ENCODE results near the gene WDR20. TPM values are rescaled to one million over a fixed set of nuclear protein-coding genes. Genes with fewer than 3 reads are reported as not detected.
"Not testable (repeated sequence)": the region's sequence is repeated elsewhere in the genome, so short reads cannot be mapped to it uniquely, and the experiment has no call there.

The WDR20 gene
- total and polyA plus RNA-seq, 2 experiments from 2014 or later = 15.1 to 24.9 TPM

DNA sequence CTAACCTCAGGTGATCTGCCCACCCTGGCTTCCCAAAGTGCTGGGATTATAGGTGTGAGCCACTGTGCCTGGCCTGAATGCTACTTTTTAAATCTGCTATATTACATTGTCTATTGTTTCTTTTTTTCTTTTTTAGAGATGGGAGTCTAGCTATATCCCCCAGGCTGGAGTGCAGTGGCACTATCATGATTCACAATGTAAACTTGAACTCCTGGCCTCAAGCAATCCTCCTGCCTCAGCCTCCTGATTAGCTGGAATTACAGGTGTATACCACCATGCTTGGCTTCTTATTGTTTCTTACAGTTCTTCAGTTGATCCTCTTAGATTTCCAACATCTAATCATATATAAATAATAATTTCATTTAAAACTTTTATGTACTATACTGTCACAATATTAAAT, 15.3 kb upstream of the WDR20 start:
- Histone ChIP-seq H3K36me3 (ENCODE audit: low read depth) (no peaks in the 10 kb centered on the region), H3F3A (ENCODE audit: insufficient read depth) (no peaks in the 10 kb centered on the region), H3K9ac (no peak overlapping the region), H3K4me1 (ENCODE audit: insufficient read depth) (no peaks in the 10 kb centered on the region), H3K9me3 (ENCODE audit: low read depth) (no peaks in the 10 kb centered on the region), H3K9me2 (ENCODE audit: insufficient read depth) (no peaks in the 10 kb centered on the region), H3K4me3 (no peak overlapping the region), H3K27me3 (replicated peaks; ENCODE audit: insufficient read depth) (no peaks in the 10 kb centered on the region), H3K4me2 (ENCODE audit: unreplicated experiment) (no peak overlapping the region), H2AFZ (no peak overlapping the region), H4K20me1 (ENCODE audit: insufficient read depth) (no peaks in the 10 kb centered on the region), H3K27ac (no peak overlapping the region), H3K79me2 (ENCODE audit: insufficient read depth) (no peaks in the 10 kb centered on the region)
- TF ChIP-seq EZH2 (IDR thresholded peaks at IDR 0.05; ENCODE audit: insufficient read depth, poor library complexity, severe bottlenecking) (no peak), EZH2phosphoT487 (IDR thresholded peaks at IDR 0.05; ENCODE audit: insufficient read depth, low read depth) (no peak)
- in situ Hi-C loops (cut with MboI) = no loop called here
- no peak for DNase-seq

DNA sequence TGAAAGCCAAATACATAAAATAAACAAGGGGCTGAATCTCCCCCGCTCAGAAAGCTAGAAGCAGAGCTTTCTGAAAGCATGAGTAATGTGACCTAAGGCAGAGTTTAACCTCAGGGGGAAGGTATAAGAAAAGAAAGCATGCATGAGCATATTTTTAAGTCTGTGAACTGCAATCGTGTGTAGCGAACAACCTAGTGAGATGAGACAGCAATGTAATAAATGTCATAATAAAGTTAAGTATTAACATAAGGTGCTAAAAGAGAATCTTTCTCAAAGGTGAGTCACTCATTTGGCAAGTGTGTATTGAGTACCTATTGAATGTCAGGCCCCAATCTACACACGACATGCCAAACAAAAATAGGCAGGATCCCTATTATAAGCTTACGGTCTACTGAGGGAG, 14.2 kb upstream of the WDR20 start:
- H3K4me3 ChIP-seq = no peak overlapping the region
- no peak overlapping the region for H3K4me2 ChIP-seq (ENCODE audit: unreplicated experiment)
- no peaks in the 10 kb centered on the region for H3K9me3 ChIP-seq (ENCODE audit: low read depth)
- 82 to 88% methylated on average over 5 of the region's 5 CpGs for WGBS, 2 experiments (ENCODE audit: low coverage in 1 of 2, low lambda C conversion rate in 2 of 2, missing lambda C conversion rate in 2 of 2)
- no peaks in the 10 kb centered on the region for H4K20me1 ChIP-seq (ENCODE audit: insufficient read depth)
- no peaks in the 10 kb centered on the region for H3K36me3 ChIP-seq (ENCODE audit: low read depth)
- no peak overlapping the region for H3K9ac ChIP-seq
- no peak for DNase-seq
- H3F3A ChIP-seq (ENCODE audit: insufficient read depth) = no peaks in the 10 kb centered on the region
- H3K27ac ChIP-seq = no peak overlapping the region
- no peak overlapping the region for H2AFZ ChIP-seq
- in situ Hi-C loops (cut with MboI) = no loop called here
- no peaks in the 10 kb centered on the region for H3K79me2 ChIP-seq (ENCODE audit: insufficient read depth)
- H3K9me2 ChIP-seq (ENCODE audit: insufficient read depth) = no peaks in the 10 kb centered on the region
- TF ChIP-seq EZH2 (IDR thresholded peaks at IDR 0.05; ENCODE audit: insufficient read depth, poor library complexity, severe bottlenecking) = no peak
- H3K27me3 ChIP-seq (replicated peaks; ENCODE audit: insufficient read depth) = no peaks in the 10 kb centered on the region
- no peaks in the 10 kb centered on the region for H3K4me1 ChIP-seq (ENCODE audit: insufficient read depth)

DNA sequence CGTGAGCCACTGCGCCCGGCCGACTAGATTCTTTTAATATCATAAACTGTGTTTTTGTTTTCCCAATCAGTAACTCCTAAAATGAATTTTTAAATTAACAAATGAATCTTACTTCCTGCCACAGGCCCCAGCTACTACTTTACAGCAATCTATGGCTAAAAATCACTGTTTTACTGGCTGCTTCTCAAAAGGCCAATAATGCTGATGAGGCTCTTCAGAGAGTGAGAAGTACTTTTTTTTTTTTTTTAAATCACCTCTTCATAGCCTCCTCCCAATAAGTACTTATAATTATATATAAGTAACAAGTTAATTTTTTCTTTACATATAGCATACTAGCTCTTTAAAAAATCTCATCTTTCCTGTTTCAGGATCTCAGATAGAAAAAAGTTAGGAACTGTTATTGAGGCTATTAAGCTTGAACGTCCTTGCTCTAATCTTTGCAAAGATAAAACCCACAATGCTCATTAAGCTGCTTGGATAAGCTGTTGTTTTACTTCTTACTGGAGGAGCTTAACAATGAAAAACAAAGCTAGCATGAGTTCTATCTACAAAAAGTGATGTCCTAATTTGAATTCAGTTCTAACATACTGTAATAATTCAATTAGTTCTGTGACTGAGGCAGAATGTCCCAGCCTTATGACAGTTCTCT, 12.8 kb upstream of the WDR20 start:
- in situ Hi-C loops (cut with MboI) = no loop called here
- H3K4me1 ChIP-seq (ENCODE audit: insufficient read depth) = no peaks in the 10 kb centered on the region
- H3K36me3 ChIP-seq (ENCODE audit: low read depth) = 0 out of 2 replicates have a peak, but pooled peaks cover 4% of the 10 kb centered on the region
- 81% methylated on average over 5 of the region's 5 CpGs for WGBS, 2 experiments (ENCODE audit: low coverage in 1 of 2, low lambda C conversion rate in 2 of 2, missing lambda C conversion rate in 2 of 2)
- TF ChIP-seq EZH2 (IDR thresholded peaks at IDR 0.05; ENCODE audit: insufficient read depth, poor library complexity, severe bottlenecking) (no peak), EZH2phosphoT487 (IDR thresholded peaks at IDR 0.05; ENCODE audit: insufficient read depth, low read depth) (no peak)
- no peaks in the 10 kb centered on the region for H3K79me2 ChIP-seq (ENCODE audit: insufficient read depth)
- no peak overlapping the region for H3K4me3 ChIP-seq
- no peaks in the 10 kb centered on the region for H3K27me3 ChIP-seq (replicated peaks; ENCODE audit: insufficient read depth)
- H3F3A ChIP-seq (ENCODE audit: insufficient read depth) = no peaks in the 10 kb centered on the region
- H3K9ac ChIP-seq = no peak overlapping the region
- no peak overlapping the region for H2AFZ ChIP-seq
- no peaks in the 10 kb centered on the region for H4K20me1 ChIP-seq (ENCODE audit: insufficient read depth)
- no peaks in the 10 kb centered on the region for H3K9me2 ChIP-seq (ENCODE audit: insufficient read depth)
- H3K9me3 ChIP-seq (ENCODE audit: low read depth) = no peaks in the 10 kb centered on the region
- DNase-seq = no peak
- H3K27ac ChIP-seq = no peak overlapping the region
- no peak overlapping the region for H3K4me2 ChIP-seq (ENCODE audit: unreplicated experiment)

DNA sequence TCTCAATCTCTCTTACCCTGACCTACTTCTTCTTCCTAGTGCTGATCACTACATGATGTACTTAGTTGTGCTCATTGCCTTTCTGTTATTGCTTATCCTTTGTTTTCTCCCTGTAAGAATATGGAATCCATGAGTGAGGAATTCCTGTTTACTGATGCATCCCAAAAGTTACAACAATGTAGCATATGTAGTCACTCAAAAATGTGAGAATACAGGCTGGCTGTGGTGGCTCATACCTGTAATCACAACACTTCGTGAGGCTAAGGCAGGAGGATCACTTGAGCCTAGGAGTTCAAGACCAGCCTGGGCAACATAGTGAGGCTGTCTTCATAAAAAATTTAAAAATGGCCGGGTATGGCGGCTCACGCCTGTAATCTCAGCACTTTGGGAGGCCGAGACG, 8.0 kb upstream of the WDR20 start:
- H3K27ac ChIP-seq = no peak overlapping the region
- in situ Hi-C loops (cut with MboI) = no loop called here
- H3K4me2 ChIP-seq (ENCODE audit: unreplicated experiment) = no peak overlapping the region
- no peak overlapping the region for H3K9ac ChIP-seq
- H2AFZ ChIP-seq = no peak overlapping the region
- H3K4me3 ChIP-seq = no peak overlapping the region
- H3K9me2 ChIP-seq (ENCODE audit: insufficient read depth) = no peaks in the 10 kb centered on the region
- no peaks in the 10 kb centered on the region for H3K4me1 ChIP-seq (ENCODE audit: insufficient read depth)
- no peaks in the 10 kb centered on the region for H3K27me3 ChIP-seq (replicated peaks; ENCODE audit: insufficient read depth)
- no peaks in the 10 kb centered on the region for H4K20me1 ChIP-seq (ENCODE audit: insufficient read depth)
- TF ChIP-seq EZH2 (IDR thresholded peaks at IDR 0.05; ENCODE audit: insufficient read depth, poor library complexity, severe bottlenecking) (no peak), EZH2phosphoT487 (IDR thresholded peaks at IDR 0.05; ENCODE audit: insufficient read depth, low read depth) (no peak)
- H3F3A ChIP-seq (ENCODE audit: insufficient read depth) = no peaks in the 10 kb centered on the region
- DNase-seq = peak; percentile 9
- H3K9me3 ChIP-seq (ENCODE audit: low read depth) = no peaks in the 10 kb centered on the region
- H3K79me2 ChIP-seq (ENCODE audit: insufficient read depth) = no peaks in the 10 kb centered on the region
- 0 out of 2 replicates have a peak, but pooled peaks cover 4% of the 10 kb centered on the region for H3K36me3 ChIP-seq (ENCODE audit: low read depth)
- 83 to 88% methylated on average over 6 of the region's 6 CpGs for WGBS, 2 experiments (ENCODE audit: low coverage in 1 of 2, low lambda C conversion rate in 2 of 2, missing lambda C conversion rate in 2 of 2)

DNA sequence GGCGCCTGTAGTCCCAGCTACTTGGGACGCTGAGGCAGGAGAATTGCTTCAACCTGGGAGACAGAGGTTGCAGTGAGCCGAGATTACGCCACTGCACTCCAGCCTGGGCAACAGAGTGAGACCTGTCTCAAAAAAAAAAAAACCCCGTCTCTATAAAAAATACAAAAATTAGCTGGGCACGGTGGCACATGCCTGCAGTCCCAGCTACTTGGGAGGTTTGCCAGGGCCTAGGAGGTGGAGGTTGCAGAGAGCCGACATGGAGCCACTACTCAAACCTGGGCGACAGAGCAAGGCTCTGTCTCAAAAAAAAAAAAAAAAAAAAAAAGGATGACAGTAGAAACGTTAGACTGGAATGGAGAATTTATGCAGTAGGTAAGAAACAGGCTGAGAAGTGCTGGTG, 5.7 kb upstream of the WDR20 start:
- H3K27ac ChIP-seq; H3K9ac ChIP-seq; H3K9me2 ChIP-seq (ENCODE audit: insufficient read depth); DNase-seq; H3K4me3 ChIP-seq; H3K79me2 ChIP-seq (ENCODE audit: insufficient read depth); H3K36me3 ChIP-seq (ENCODE audit: low read depth); H2AFZ ChIP-seq; in situ Hi-C loops (cut with MboI); H4K20me1 ChIP-seq (ENCODE audit: insufficient read depth); H3K4me2 ChIP-seq (ENCODE audit: unreplicated experiment); H3K27me3 ChIP-seq (replicated peaks; ENCODE audit: insufficient read depth); H3K9me3 ChIP-seq (ENCODE audit: low read depth); H3K4me1 ChIP-seq (ENCODE audit: insufficient read depth); H3F3A ChIP-seq (ENCODE audit: insufficient read depth): not testable (repeated sequence)
- WGBS, 2 experiments (ENCODE audit: low coverage in 1 of 2, low lambda C conversion rate in 2 of 2, missing lambda C conversion rate in 2 of 2) = 78 to 83% methylated on average over 9 of the region's 9 CpGs

DNA sequence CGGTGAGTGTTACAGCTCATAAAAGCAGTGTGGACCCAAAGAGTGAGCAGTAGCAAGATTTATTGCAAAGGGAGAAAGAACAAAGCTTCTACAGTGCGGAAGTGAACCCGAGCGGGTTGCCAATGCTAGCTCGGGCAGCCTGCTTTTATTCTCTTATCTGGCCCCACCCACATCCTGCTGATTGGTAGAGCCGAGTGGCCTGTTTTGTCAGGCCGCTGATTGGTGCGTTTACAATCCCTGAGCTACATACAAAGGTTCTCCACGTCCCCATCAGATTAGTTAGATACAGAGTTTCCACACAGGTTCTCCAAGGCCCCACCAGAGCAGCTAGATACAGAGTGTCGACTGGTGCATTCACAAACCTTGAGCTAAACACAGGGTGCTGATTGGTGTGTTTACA, 5.0 kb upstream of the WDR20 start:
- H3K4me1 ChIP-seq (ENCODE audit: insufficient read depth); H3K27ac ChIP-seq; H3K9ac ChIP-seq; H3F3A ChIP-seq (ENCODE audit: insufficient read depth); in situ Hi-C loops (cut with MboI); H3K4me2 ChIP-seq (ENCODE audit: unreplicated experiment); H3K36me3 ChIP-seq (ENCODE audit: low read depth); H3K79me2 ChIP-seq (ENCODE audit: insufficient read depth); H3K4me3 ChIP-seq; H3K9me3 ChIP-seq (ENCODE audit: low read depth); H4K20me1 ChIP-seq (ENCODE audit: insufficient read depth); H3K9me2 ChIP-seq (ENCODE audit: insufficient read depth); DNase-seq; H3K27me3 ChIP-seq (replicated peaks; ENCODE audit: insufficient read depth); H2AFZ ChIP-seq: not testable (repeated sequence)
- WGBS, 2 experiments (ENCODE audit: low coverage in 1 of 2, low lambda C conversion rate in 2 of 2, missing lambda C conversion rate in 2 of 2) = 85 to 86% methylated on average over 10 of the region's 10 CpGs

DNA sequence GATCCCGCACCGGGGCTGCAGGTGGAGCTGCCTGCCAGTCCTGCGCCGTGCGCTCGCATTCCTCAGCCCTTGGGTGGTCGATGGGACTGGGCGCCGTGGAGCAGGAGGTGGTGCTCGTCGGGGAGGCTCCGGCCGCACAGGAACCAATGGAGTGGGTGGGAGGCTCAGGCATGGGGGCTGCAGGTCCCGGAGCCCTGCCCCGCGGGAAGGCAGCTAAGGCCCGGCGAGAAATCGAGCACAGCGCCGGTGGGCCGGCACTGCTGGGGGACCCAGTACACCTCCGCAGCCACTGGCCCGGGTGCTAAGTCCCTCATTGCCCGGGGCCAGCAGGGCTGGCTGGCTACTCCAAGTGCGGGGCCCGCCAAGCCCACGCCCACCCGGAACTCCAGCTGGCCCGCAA, 4.2 kb upstream of the WDR20 start:
- H4K20me1 ChIP-seq (ENCODE audit: insufficient read depth); H3K36me3 ChIP-seq (ENCODE audit: low read depth); H3K27me3 ChIP-seq (replicated peaks; ENCODE audit: insufficient read depth); DNase-seq; H3K4me1 ChIP-seq (ENCODE audit: insufficient read depth); H3K9me2 ChIP-seq (ENCODE audit: insufficient read depth); in situ Hi-C loops (cut with MboI); H3K4me2 ChIP-seq (ENCODE audit: unreplicated experiment); H3K4me3 ChIP-seq; H3K9ac ChIP-seq; H3F3A ChIP-seq (ENCODE audit: insufficient read depth); H3K27ac ChIP-seq; H3K79me2 ChIP-seq (ENCODE audit: insufficient read depth); H2AFZ ChIP-seq; H3K9me3 ChIP-seq (ENCODE audit: low read depth): not testable (repeated sequence)
- WGBS, 2 experiments (ENCODE audit: low coverage in 1 of 2, low lambda C conversion rate in 2 of 2, missing lambda C conversion rate in 2 of 2) = 97 to 98% methylated on average over 26 to 29 of the region's 30 CpGs

Measured in GM23248 (cell line).